K562 (cell line): ENCODE data around the gene LSR. TPM values are rescaled to one million over a fixed set of nuclear protein-coding genes. Genes with fewer than 3 reads are reported as not detected.

ENCODE experiments used
- BMI1 ChIP-seq: fragments of 150-350 bp; IDR thresholded peaks from 2 replicates; pipeline ENCODE4 v1.6.1; 2014; ENCODE audit warnings: low read length
- BRD9 ChIP-seq: fragments of 450-650 bp; IDR thresholded peaks from 2 replicates; pipeline ENCODE4 v1.6.1; 2018; ENCODE audit warnings: low read depth; ENCODE audit not compliant: partially characterized antibody
- CAMTA2 ChIP-seq: fragments of 250-450 bp; sonication (Bioruptor Pico); conservative IDR thresholded peaks from 2 replicates; pipeline ENCODE4 v1.5.1; 2022
- CSDE1 ChIP-seq, 2 experiments: fragments of 450-650 bp; IDR thresholded peaks; 2 replicates each; pipeline ENCODE4 v1.6.1; 2016; ENCODE audit warnings: mild to moderate bottlenecking in 1 of 2
- CTBP1 ChIP-seq: fragments of 450-650 bp; IDR thresholded peaks from 2 replicates; pipeline ENCODE4 v1.6.1; 2016; ENCODE audit warnings: borderline replicate concordance
- EP300 ChIP-seq: IDR thresholded peaks from 2 replicates; pipeline ENCODE4 v1.6.1; 2012; ENCODE audit warnings: low read length, improper control_type of control experiment
- EP400 ChIP-seq: fragments of 450-650 bp; IDR thresholded peaks from 2 replicates; pipeline ENCODE4 v1.6.1; 2017; ENCODE audit warnings: antibody characterized with exemption, mild to moderate bottlenecking, moderate library complexity
- FOXA1 ChIP-seq: fragments of 450-650 bp; IDR thresholded peaks from 2 replicates; pipeline ENCODE4 v1.6.1; 2016; ENCODE audit warnings: mild to moderate bottlenecking, borderline replicate concordance
- GATA2 ChIP-seq: sonication (generic); formaldehyde crosslinking; IDR thresholded peaks from 2 replicates; pipeline ENCODE4 v1.4.0; 2020; ENCODE audit warnings: mild to moderate bottlenecking, missing genetic modification reagents
- IFI16 ChIP-seq: fragments of 250-450 bp; sonication (Bioruptor Pico); IDR thresholded peaks from 2 replicates; pipeline ENCODE4 v2.1.2; 2022; ENCODE audit warnings: mild to moderate bottlenecking, inconsistent platforms
- KDM2B ChIP-seq: fragments of 250-450 bp; sonication (Bioruptor Pico); IDR thresholded peaks from 2 replicates; pipeline ENCODE4 v1.8.0; 2021; ENCODE audit warnings: mild to moderate bottlenecking, moderate library complexity
- MED1 ChIP-seq: sonication (generic); formaldehyde crosslinking; IDR thresholded peaks from 2 replicates; pipeline ENCODE4 v1.8.1; 2023; ENCODE audit warnings: missing genetic modification reagents, borderline replicate concordance
- NR2C1 ChIP-seq, 2 experiments: fragments of 450-650 bp; IDR thresholded peaks; 2 replicates each; pipeline ENCODE4 v1.6.1; 2017; ENCODE audit warnings: mild to moderate bottlenecking in 2 of 2, antibody characterized with exemption in 1 of 2, inconsistent platforms in 1 of 2, missing compliant biosample characterization in 1 of 2, missing genetic modification characterization in 1 of 2
- PHF21A ChIP-seq: fragments of 450-650 bp; IDR thresholded peaks from 2 replicates; pipeline ENCODE4 v1.6.1; 2017; ENCODE audit warnings: low read depth, borderline replicate concordance
- PPARD ChIP-seq: fragments of 250-450 bp; sonication (Bioruptor Pico); IDR thresholded peaks from 2 replicates; pipeline ENCODE4 v1.8.0; 2022; ENCODE audit warnings: inconsistent platforms, mild to moderate bottlenecking, moderate library complexity
- PTBP1 ChIP-seq: fragments of 200-400 bp; formaldehyde crosslinking; IDR thresholded peaks from 2 replicates; pipeline ENCODE4 v1.6.1; 2017; ENCODE audit warnings: low read depth, low read length
- SAFB2 ChIP-seq: fragments of 200-400 bp; formaldehyde crosslinking; IDR thresholded peaks from 2 replicates; pipeline ENCODE4 v1.6.1; 2018; ENCODE audit warnings: borderline replicate concordance, low read length, low read depth, moderate library complexity; ENCODE audit not compliant: severe bottlenecking
- SMAD2 ChIP-seq: fragments of 150-350 bp; IDR thresholded peaks from 2 replicates; pipeline ENCODE4 v1.6.1; 2014; ENCODE audit warnings: low read depth, mild to moderate bottlenecking, low read length
- TEAD1 ChIP-seq, 2 experiments: fragments of 450-650 bp in 1 of 2; sonication (generic) in 1 of 2; formaldehyde crosslinking; IDR thresholded peaks; 2 replicates each; pipeline versions ENCODE4 v1.4.0 to v1.8.0; 2020 to 2022; ENCODE audit warnings: mild to moderate bottlenecking in 2 of 2, missing genetic modification reagents in 1 of 2
- TFAM ChIP-seq: fragments of 250-450 bp; sonication (Bioruptor Pico); conservative IDR thresholded peaks from 2 replicates; pipeline ENCODE4 v1.5.0; 2021; ENCODE audit warnings: mild to moderate bottlenecking, moderate library complexity
- ZNF644 ChIP-seq: fragments of 200-800 bp; sonication (Bioruptor generic); IDR thresholded peaks from 2 replicates; pipeline ENCODE4 v1.6.1; 2016; ENCODE audit warnings: low read depth, missing genetic modification characterization, missing compliant biosample characterization
- polyA plus RNA-seq, 8 experiments: library from polyadenylated mRNA; depleted of rRNA in 4 of 8; stranded (reverse) in 5 of 8; unstranded in 3 of 8; fragments of >200 nt; fragmentation: Nextera tagmentation in 2 of 8; fragmentation: Illumina TruSeq in 1 of 8; extraction: Ambion mirVana in 2 of 8; extraction: Trizol in 1 of 8; gene quantifications; 2 replicates each; pipeline versions ENCODE4 v1.2.1 to v1.2.3, GENCODE V29; 2011 to 2014; ENCODE audit warnings: inconsistent platforms in 1 of 8, missing spikeins in 1 of 8
- total RNA-seq, 7 experiments: library from RNA; depleted of rRNA in 6 of 7; stranded (reverse); fragments of >200 nt in 6 of 7; fragmentation: Illumina TruSeq in 2 of 7; extraction: Trizol in 2 of 7; gene quantifications; 2 replicates each; pipeline versions ENCODE4 v1.2.1 to v1.2.3, GENCODE V29; 2011 to 2021; ENCODE audit warnings: low replicate concordance in 1 of 7
- TF ChIP-seq, protein P1 (sequence below): fragments of 450-650 bp; IDR thresholded peaks from 2 replicates; pipeline ENCODE4 v1.6.1; 2016; ENCODE audit warnings: antibody characterized with exemption
- TF ChIP-seq, protein P2 (sequence below): fragments of 450-650 bp; IDR thresholded peaks from 2 replicates; pipeline ENCODE4 v1.6.1; 2016; ENCODE audit warnings: mild to moderate bottlenecking
- TF ChIP-seq, protein P3 (sequence below): fragments of 450-650 bp; formaldehyde crosslinking; IDR thresholded peaks from 2 replicates; pipeline ENCODE4 v1.4.0; 2022; ENCODE audit warnings: missing genetic modification characterization

The LSR gene
- total and polyA plus RNA-seq, 9 of the 15 experiments (the other 6 are each of a cell fraction or from before 2014, with no cell fraction given): 0.44 to 87.9 (median 28.0) TPM

DNA sequence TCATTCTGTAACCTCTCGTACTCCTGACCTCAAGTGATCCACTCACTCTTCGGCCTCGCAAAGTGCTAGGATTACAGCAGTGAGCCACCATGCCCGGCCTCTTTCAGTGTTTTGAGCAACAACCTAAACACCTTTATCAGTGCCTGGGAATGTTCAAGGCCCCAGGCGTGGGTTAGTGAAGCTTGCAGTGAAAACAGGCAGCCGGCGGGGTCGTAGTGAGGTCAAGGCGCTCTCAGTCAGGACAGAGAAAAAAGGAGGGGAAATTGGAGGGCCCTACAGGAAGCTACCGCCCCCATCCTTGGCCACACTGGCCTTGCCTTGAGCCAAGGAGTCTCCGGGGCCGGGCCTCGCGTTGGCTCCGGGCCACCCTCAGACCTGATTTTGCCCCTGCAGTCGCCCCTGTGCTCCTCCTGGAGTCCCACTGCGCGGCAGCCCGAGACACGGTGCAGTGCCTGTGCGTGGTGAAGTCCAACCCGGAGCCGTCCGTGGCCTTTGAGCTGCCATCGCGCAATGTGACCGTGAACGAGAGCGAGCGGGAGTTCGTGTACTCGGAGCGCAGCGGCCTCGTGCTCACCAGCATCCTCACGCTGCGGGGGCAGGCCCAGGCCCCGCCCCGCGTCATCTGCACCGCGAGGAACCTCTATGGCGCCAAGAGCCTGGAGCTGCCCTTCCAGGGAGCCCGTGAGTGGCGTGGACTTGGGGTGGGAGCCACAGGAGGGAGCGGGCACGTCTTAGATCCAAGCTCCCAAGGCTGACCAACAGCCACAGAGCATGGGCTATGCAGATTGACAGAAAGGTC lies 60.9 kb downstream of the LSR start (continued):
- peak; percentile 67; the same call in 1 of the 2 replicates for TF ChIP-seq CTBP1
- TF ChIP-seq, protein P1, sequence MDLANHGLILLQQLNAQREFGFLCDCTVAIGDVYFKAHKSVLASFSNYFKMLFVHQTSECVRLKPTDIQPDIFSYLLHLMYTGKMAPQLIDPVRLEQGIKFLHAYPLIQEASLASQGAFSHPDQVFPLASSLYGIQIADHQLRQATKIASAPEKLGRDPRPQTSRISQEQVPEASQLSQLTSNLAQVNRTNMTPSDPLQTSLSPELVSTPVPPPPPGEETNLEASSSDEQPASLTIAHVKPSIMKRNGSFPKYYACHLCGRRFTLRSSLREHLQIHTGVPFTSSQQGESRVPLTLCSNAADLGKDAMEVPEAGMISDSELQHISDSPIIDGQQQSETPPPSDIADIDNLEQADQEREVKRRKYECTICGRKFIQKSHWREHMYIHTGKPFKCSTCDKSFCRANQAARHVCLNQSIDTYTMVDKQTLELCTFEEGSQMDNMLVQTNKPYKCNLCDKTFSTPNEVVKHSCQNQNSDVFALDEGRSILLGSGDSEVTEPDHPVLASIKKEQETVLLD: peak; percentile 56
- peak; percentile 80 for TF ChIP-seq EP400
- no peak for TF ChIP-seq BMI1
- TF ChIP-seq, protein P2, sequence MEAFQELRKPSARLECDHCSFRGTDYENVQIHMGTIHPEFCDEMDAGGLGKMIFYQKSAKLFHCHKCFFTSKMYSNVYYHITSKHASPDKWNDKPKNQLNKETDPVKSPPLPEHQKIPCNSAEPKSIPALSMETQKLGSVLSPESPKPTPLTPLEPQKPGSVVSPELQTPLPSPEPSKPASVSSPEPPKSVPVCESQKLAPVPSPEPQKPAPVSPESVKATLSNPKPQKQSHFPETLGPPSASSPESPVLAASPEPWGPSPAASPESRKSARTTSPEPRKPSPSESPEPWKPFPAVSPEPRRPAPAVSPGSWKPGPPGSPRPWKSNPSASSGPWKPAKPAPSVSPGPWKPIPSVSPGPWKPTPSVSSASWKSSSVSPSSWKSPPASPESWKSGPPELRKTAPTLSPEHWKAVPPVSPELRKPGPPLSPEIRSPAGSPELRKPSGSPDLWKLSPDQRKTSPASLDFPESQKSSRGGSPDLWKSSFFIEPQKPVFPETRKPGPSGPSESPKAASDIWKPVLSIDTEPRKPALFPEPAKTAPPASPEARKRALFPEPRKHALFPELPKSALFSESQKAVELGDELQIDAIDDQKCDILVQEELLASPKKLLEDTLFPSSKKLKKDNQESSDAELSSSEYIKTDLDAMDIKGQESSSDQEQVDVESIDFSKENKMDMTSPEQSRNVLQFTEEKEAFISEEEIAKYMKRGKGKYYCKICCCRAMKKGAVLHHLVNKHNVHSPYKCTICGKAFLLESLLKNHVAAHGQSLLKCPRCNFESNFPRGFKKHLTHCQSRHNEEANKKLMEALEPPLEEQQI: no peak
- TF ChIP-seq PHF21A: no peak
- 0 out of 2 replicates have a peak, but pooled peaks have one; percentile 9 for TF ChIP-seq MED1
- TF ChIP-seq ZNF644 (tag): peak; percentile 51; the same call in 1 of the 2 replicates
- 0 out of 4 replicates have a peak, but pooled peaks of 1 of the 2 experiments have one; percentile 15 for TF ChIP-seq TEAD1 (CRISPR knock-in tag; IDR thresholded peaks at IDR 0.05)
- TF ChIP-seq SMAD2: no peak
- no peak for TF ChIP-seq SAFB2
- no peak for TF ChIP-seq CAMTA2 (CRISPR knock-in tag)
- TF ChIP-seq GATA2 (CRISPR knock-in tag): no peak
- no peak for TF ChIP-seq TFAM (CRISPR knock-in tag)
- no peak; the same call in 1 of the 2 replicates for TF ChIP-seq NR2C1 (IDR thresholded peaks at IDR 0.05)
- TF ChIP-seq NR2C1 (tag; IDR thresholded peaks at IDR 0.05): peak; percentile 5
- TF ChIP-seq, protein P3, sequence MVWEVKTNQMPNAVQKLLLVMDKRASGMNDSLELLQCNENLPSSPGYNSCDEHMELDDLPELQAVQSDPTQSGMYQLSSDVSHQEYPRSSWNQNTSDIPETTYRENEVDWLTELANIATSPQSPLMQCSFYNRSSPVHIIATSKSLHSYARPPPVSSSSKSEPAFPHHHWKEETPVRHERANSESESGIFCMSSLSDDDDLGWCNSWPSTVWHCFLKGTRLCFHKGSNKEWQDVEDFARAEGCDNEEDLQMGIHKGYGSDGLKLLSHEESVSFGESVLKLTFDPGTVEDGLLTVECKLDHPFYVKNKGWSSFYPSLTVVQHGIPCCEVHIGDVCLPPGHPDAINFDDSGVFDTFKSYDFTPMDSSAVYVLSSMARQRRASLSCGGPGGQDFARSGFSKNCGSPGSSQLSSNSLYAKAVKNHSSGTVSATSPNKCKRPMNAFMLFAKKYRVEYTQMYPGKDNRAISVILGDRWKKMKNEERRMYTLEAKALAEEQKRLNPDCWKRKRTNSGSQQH (CRISPR knock-in tag): peak; percentile 69; the same call in 1 of the 2 replicates
- TF ChIP-seq EP300: peak; percentile 51; the same call in 1 of the 2 replicates
- no peak for TF ChIP-seq PTBP1
- peak; percentile 18 for TF ChIP-seq BRD9
- TF ChIP-seq CSDE1 (IDR thresholded peaks at IDR 0.05): no peak
- no peak for TF ChIP-seq FOXA1
- peak; percentile 77; the same call in 1 of the 2 replicates for TF ChIP-seq KDM2B (CRISPR knock-in tag)
- 0 out of 2 replicates have a peak, but pooled peaks have one; percentile 46 for TF ChIP-seq IFI16 (CRISPR knock-in tag)
- no peak for TF ChIP-seq PPARD (CRISPR knock-in tag)
